ENCODE results near the gene SPTLC1. TPM values are rescaled to one million over a fixed set of nuclear protein-coding genes. Genes with fewer than 3 reads are reported as not detected.
"Not testable (repeated sequence)": the region's sequence is repeated elsewhere in the genome, so short reads cannot be mapped to it uniquely, and the experiment has no call there.

The SPTLC1 gene
- total and polyA plus RNA-seq, 4 donors = 20.8 to 137 (median 58.6) TPM

- 59 to 69% methylated on average over 5 of the region's 5 CpGs for whole genome bisulfite sequencing, 2 donors
Measured at GRCh38 chr9:92019658-92020057, 95.6 kb downstream of the SPTLC1 start.

GRCh38 chr9:92010705-92011536 lies 104.3 kb downstream of the SPTLC1 start:
- ATAC-seq (ENCODE audit: insufficient read depth, low FRiP score) = no peak
- peaks cover 0 to 2% (median 0%) of the 10 kb centered on the region in 4 donors for H3K9me3 ChIP-seq (ENCODE audit: control insufficient read depth in 4 of 4, insufficient read depth in 3 of 4, low read length in 3 of 4)
- 70 to 84% methylated on average over 2 of the region's 2 CpGs for WGBS, 2 donors

More at GRCh38 chr9:92019658-92020057, 95.6 kb downstream of the SPTLC1 start:
- no peak for TF ChIP-seq CTCF (IDR thresholded peaks at IDR 0.05; ENCODE audit: control extremely low read depth, extremely low read depth)
- H3K9ac ChIP-seq (ENCODE audit: insufficient read depth in 1 of 2, low read length in 2 of 2) = no peak overlapping the region
- no peaks in the 10 kb centered on the region for H3K27me3 ChIP-seq (ENCODE audit: control insufficient read depth in 3 of 3, insufficient read depth in 3 of 3, low read length in 2 of 3)
- DNase-seq (no peak), ATAC-seq (ENCODE audit: insufficient read depth, low FRiP score) (no peak)
- no peaks in the 10 kb centered on the region for H3K36me3 ChIP-seq (ENCODE audit: control insufficient read depth in 4 of 4, insufficient read depth in 4 of 4, low read length in 4 of 4)
- H3K4me1 ChIP-seq (ENCODE audit: control insufficient read depth in 5 of 5, insufficient read depth in 5 of 5, low read length in 5 of 5) = no peaks in the 10 kb centered on the region
- peaks cover 0 to 2% (median 0%) of the 10 kb centered on the region in 4 donors for H3K9me3 ChIP-seq (ENCODE audit: control insufficient read depth in 4 of 4, insufficient read depth in 3 of 4, low read length in 3 of 4)
- no peak overlapping the region for H3K4me3 ChIP-seq
- H3K27ac ChIP-seq (ENCODE audit: low read depth in 1 of 2, low read length in 1 of 2) = no peak overlapping the region

GRCh38 chr9:92010253-92010652 lies 105.0 kb downstream of the SPTLC1 start:
- not testable (repeated sequence) for H3K36me3 ChIP-seq (ENCODE audit: control insufficient read depth in 4 of 4, insufficient read depth in 4 of 4, low read length in 4 of 4); H3K9me3 ChIP-seq (ENCODE audit: control insufficient read depth in 4 of 4, insufficient read depth in 3 of 4, low read length in 3 of 4); H3K9ac ChIP-seq (ENCODE audit: insufficient read depth in 1 of 2, low read length in 2 of 2); H3K27me3 ChIP-seq (ENCODE audit: control insufficient read depth in 3 of 3, insufficient read depth in 3 of 3, low read length in 2 of 3); DNase-seq; H3K4me3 ChIP-seq; H3K4me1 ChIP-seq (ENCODE audit: control insufficient read depth in 5 of 5, insufficient read depth in 5 of 5, low read length in 5 of 5); H3K27ac ChIP-seq (ENCODE audit: low read depth in 1 of 2, low read length in 1 of 2); ATAC-seq (ENCODE audit: insufficient read depth, low FRiP score)
- 41 to 56% methylated on average over 8 of the region's 8 CpGs for WGBS, 2 donors

More at GRCh38 chr9:92010705-92011536, 104.3 kb downstream of the SPTLC1 start:
- H3K9ac ChIP-seq (ENCODE audit: insufficient read depth in 1 of 2, low read length in 2 of 2) = no peak overlapping the region
- no peak for TF ChIP-seq CTCF (IDR thresholded peaks at IDR 0.05; ENCODE audit: control extremely low read depth, extremely low read depth)
- H3K27ac ChIP-seq (ENCODE audit: low read depth in 1 of 2, low read length in 1 of 2) = no peak overlapping the region
- no peaks in the 10 kb centered on the region for H3K27me3 ChIP-seq (ENCODE audit: control insufficient read depth in 3 of 3, insufficient read depth in 3 of 3, low read length in 2 of 3)
- H3K4me1 ChIP-seq (ENCODE audit: control insufficient read depth in 5 of 5, insufficient read depth in 5 of 5, low read length in 5 of 5) = no peaks in the 10 kb centered on the region
- DNase-seq = no peak
- no peak overlapping the region for H3K4me3 ChIP-seq
- H3K36me3 ChIP-seq (ENCODE audit: control insufficient read depth in 4 of 4, insufficient read depth in 4 of 4, low read length in 4 of 4) = no peaks in the 10 kb centered on the region

- ATAC-seq (ENCODE audit: insufficient read depth, low FRiP score) = no peak
- Histone ChIP-seq H3K27ac (ENCODE audit: low read depth in 1 of 2, low read length in 1 of 2) (no peak overlapping the region), H3K36me3 (ENCODE audit: control insufficient read depth in 4 of 4, insufficient read depth in 4 of 4, low read length in 4 of 4) (no peaks in the 10 kb centered on the region), H3K9me3 (ENCODE audit: control insufficient read depth in 4 of 4, insufficient read depth in 3 of 4, low read length in 3 of 4) (no peaks in the 10 kb centered on the region), H3K4me3 (no peak overlapping the region), H3K27me3 (ENCODE audit: control insufficient read depth in 3 of 3, insufficient read depth in 3 of 3, low read length in 2 of 3) (no peaks in the 10 kb centered on the region), H3K9ac (ENCODE audit: insufficient read depth in 1 of 2, low read length in 2 of 2) (no peak overlapping the region), H3K4me1 (ENCODE audit: control insufficient read depth in 5 of 5, insufficient read depth in 5 of 5, low read length in 5 of 5) (no peaks in the 10 kb centered on the region)
- TF ChIP-seq CTCF (IDR thresholded peaks at IDR 0.05; ENCODE audit: control extremely low read depth, extremely low read depth) = no peak
- 86 to 93% methylated on average over 2 of the region's 2 CpGs for WGBS, 2 donors
- DNase-seq = no peak
Measured at GRCh38 chr9:92008041-92008440, 107.2 kb downstream of the SPTLC1 start.
